ENCODE measurements around the gene IGF2BP2.

Gene IGF2BP2

DNA sequence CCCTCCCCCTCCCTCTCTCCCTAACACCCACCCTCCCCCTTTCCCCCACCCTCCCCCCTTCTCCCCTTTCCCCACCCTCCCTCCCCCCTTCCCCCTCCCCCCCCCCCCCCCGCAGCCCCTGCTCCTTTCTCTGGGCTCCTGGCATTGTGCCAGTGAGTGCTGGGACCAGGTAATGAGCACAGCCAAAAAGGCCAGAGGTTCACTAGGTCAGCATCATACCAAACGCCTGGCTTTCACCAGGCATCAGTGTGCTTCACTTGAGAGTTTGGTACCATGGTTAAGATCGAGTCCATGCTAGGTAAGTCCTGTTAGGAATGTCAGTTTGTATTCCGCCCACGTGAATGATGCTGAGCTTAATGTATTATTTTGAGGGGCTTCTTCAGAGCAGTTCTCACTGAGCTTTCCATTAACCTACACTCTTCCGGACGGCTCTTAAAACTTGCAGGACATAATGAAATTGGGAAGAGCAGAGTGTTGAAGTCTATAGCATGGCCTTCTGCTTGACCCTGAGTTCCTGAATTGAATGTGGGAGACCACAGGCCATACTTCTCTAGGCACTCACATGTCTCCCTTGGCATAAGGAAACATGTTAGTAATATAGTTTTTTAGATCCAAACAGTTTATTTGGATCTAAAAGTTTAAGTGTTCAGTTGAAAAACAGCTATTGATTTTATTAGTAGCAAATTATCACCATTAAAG, 193.2 kb downstream of the IGF2BP2 start:
- no peak overlapping the region for H3K4me3 Mint-ChIP-seq
- no peaks in the 10 kb centered on the region for H3K9me3 Mint-ChIP-seq
- DNase-seq (ENCODE audit: low spot score in 2 of 2) = no peak
- no peak overlapping the region for H3K27ac Mint-ChIP-seq
- ATAC-seq = no peak
- H3K36me3 Mint-ChIP-seq = peaks cover 44% of the 10 kb centered on the region
- H3K4me1 Mint-ChIP-seq = no peaks in the 10 kb centered on the region

DNA sequence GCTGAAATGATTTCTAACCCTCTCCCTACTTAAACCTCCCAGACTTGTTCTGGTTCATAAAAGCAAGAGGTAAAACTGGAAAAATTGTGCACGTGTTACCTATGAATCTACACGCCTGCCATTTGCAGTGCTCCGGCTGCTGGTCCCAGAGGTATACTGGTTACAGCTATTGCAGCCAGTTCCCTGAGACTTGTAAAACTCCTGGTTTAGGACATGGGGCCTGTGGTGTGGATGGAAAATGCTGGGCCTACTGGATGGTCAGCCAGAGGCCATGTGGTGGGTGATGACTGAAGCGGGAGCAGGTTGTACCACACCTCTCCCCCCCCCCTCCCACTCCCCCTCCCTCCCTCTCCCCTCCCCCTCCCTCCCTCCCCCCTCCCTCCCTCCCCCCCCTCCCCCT, 193.7 kb downstream of the IGF2BP2 start:
- ATAC-seq (no peak), DNase-seq (ENCODE audit: low spot score in 2 of 2) (no peak)
- Mint-ChIP-seq H3K4me3 (no peak overlapping the region), H3K9me3 (no peaks in the 10 kb centered on the region), H3K4me1 (no peaks in the 10 kb centered on the region), H3K36me3 (peaks cover 49% of the 10 kb centered on the region), H3K27ac (no peak overlapping the region)

DNA sequence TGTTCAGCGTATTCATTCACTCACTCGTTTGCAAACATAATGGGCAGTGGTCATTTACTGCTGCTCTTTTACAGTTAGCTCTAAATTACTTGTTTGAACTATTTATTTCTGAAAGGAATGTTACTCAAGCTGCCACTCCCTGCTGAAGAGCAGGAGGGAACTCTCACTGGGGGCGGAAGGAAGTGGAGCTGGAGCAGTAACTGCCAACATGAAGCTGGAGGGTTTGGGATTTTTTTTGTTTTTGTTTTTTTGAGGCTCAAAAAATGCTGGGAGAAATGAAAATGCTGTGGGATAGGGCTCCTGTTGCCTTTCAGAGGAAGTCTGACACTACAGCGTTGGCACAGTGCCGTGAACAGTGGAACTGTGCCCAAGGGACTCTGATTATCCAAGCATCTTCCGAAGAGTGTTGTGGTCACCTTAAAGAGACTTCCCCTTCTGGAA, 194.6 kb downstream of the IGF2BP2 start:
- Mint-ChIP-seq H3K27ac (peak overlapping the region; percentile 59), H3K4me3 (no peak overlapping the region), H3K9me3 (no peaks in the 10 kb centered on the region), H3K36me3 (peaks cover 58% of the 10 kb centered on the region), H3K4me1 (no peaks in the 10 kb centered on the region)
- ATAC-seq (no peak), DNase-seq (ENCODE audit: low spot score in 2 of 2) (no peak)

DNA sequence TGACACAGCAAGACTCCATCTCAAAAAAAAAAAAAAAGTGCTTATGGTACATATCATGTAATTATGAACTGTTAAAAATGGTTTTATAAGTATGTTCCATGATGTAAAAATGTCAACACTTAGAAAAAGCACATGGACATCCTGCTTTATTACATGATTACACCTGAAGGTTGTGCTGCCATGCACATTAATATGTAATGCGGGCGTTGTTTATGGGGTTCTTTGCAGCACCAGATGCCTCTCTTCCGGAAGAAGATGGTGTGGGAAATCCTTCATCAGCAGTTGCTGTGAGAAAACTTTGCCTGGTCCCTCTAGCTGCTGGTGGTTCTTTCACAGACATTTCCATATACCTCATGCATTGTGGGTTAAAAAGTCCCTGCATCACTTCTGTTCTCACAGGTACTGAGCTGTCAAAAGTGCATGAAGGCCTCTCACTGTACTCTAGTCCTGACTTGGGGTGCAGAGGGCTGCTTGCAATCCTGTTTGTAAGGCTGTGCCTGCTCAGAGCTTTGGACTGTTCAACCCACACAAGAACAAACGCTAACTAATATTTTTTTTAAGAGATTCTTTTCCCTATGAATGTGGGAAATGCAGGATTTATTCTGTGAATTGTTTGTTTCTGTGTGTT, 195.2 kb downstream of the IGF2BP2 start:
- peaks cover 64% of the 10 kb centered on the region for H3K36me3 Mint-ChIP-seq
- DNase-seq (ENCODE audit: low spot score in 2 of 2) (no peak), ATAC-seq (no peak)
- H3K9me3 Mint-ChIP-seq = no peaks in the 10 kb centered on the region
- no peak overlapping the region for H3K4me3 Mint-ChIP-seq
- H3K4me1 Mint-ChIP-seq = no peaks in the 10 kb centered on the region
- peak overlapping the region; percentile 59 for H3K27ac Mint-ChIP-seq

DNA sequence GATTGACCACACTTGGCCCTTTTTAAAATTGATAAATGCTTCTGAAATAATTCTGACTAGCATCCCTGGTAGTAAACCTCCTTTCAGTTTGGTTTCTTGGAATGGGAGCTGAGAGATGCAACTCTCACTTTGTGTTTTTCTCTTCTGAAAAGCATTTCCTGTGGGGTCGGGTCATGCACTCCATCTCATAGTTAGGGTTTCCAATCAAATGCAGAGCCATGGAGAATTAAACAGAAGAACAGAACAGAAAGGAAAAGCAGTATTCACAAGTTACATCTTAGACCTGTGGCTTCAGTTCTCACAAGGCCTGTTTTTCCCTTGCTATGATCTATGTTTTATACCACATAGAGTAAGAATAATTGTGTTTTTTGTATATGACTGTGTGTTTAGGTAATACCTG, 199.1 kb downstream of the IGF2BP2 start:
- no peak overlapping the region for H3K27ac Mint-ChIP-seq
- DNase-seq (ENCODE audit: low spot score in 2 of 2) (no peak), ATAC-seq (no peak)
- no peak overlapping the region for H3K4me3 Mint-ChIP-seq
- H3K4me1 Mint-ChIP-seq = no peaks in the 10 kb centered on the region
- H3K36me3 Mint-ChIP-seq = peaks cover 98% of the 10 kb centered on the region
- no peaks in the 10 kb centered on the region for H3K9me3 Mint-ChIP-seq

DNA sequence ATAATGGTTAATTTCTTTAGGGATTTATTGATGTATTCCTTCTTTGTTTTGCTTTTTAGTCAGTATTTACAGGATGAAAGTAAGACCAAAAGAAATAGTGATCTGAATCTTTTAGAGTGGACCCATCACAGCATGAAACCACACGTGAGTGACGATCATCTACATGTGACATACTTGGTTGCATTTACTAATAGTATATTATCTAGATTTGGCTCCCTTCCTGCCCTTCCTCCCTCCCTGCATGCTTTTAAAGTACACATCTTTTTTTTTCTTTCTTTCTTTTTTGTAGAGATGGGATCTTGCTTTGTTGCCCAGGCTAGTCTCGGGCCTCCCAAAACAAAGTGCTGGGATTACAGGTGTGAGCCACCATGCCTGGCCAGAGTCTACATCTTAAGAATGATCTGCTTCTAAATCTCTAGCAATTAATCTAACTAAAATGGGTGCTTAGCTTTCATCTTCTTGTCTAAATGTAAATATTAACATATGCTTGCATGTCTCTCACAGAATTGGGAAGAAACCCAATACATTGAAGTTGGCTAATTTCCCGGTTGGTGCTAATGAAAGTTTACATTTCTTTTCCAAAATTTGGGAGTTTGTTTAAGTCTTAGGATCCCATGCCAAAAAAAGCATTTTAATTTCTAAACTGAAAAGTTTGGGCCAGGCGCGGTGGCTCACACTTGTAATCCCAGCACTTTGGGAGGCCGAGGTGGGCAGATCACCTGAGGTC, 200.7 kb downstream of the IGF2BP2 start:
- Mint-ChIP-seq H3K27ac (no peak overlapping the region), H3K36me3 (peaks cover 100% of the 10 kb centered on the region)

DNA sequence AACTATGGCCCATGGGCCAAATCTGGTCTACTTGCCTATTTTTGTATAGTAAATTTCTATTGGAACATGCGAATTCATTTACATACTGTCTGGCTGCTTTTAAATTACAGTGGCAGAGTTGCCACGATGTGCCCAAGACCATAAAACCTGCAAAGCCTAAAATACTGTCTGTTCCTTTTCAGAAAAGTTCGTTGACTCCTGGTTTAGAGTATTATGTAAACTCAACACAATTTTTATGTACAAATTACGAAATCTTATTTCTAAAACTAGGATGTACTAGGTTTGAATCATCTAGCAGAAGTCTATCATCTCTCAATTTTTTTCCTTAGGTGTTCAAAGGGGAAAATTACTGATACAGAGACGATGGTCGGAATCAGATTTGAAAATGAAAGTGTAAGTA, 211.8 kb downstream of the IGF2BP2 start:
- peak overlapping the region; percentile 51 for H3K27ac Mint-ChIP-seq
- DNase-seq (ENCODE audit: low spot score in 2 of 2) = no peak
- peaks cover 99% of the 10 kb centered on the region for H3K36me3 Mint-ChIP-seq
- ATAC-seq = no peak
- no peaks in the 10 kb centered on the region for H3K9me3 Mint-ChIP-seq
- H3K4me1 Mint-ChIP-seq = no peaks in the 10 kb centered on the region
- no peak overlapping the region for H3K4me3 Mint-ChIP-seq

More for the DNA sequence above, 200.7 kb downstream of the IGF2BP2 start:
- Mint-ChIP-seq H3K4me1 (no peaks in the 10 kb centered on the region), H3K9me3 (no peaks in the 10 kb centered on the region), H3K4me3 (no peak overlapping the region)
- no peak for ATAC-seq
- DNase-seq (ENCODE audit: low spot score in 2 of 2) = no peak

DNA sequence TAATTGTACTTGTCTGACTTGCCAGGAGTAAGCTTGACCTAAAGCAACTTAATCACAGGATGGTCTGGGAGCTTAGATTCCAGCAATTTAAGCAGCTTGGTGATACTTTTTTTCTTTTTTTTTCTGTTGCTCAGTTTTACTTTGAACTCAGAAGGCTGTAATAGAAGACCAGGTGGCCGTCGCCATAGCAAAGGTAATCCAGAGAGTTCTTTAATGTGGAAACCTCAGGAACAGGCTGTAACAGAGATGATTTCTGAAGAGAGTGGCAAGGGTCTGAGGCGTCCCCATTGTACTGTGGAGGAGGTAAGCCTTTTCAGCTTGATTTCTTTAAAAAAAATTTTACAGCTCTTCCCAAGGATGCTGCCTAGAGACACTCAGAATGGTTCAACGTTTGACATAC, 218.6 kb downstream of the IGF2BP2 start:
- Mint-ChIP-seq H3K27ac (no peak overlapping the region), H3K36me3 (peaks cover 100% of the 10 kb centered on the region)

DNA sequence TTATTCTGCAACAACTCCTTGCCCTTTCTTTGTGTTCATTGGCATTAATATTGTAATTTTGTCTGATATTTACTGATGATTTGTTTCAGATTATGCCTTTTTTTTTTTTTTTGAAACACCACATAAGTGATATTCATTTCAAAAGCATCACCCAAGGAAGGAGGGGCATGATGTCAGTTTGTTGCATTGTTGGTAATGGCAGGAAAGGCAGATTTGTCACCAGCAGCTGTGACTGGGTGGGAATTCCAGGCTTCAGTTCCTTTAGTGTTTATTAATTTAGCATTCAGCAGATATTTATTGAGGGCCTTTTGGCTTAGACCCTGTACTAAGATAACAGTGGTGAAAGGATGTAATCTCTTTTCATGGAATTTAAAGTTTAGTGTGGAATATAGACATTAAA, 219.3 kb downstream of the IGF2BP2 start:
- ATAC-seq (no peak), DNase-seq (ENCODE audit: low spot score in 2 of 2) (no peak)
- no peaks in the 10 kb centered on the region for H3K9me3 Mint-ChIP-seq
- H3K4me3 Mint-ChIP-seq = no peak overlapping the region
- H3K36me3 Mint-ChIP-seq = peaks cover 100% of the 10 kb centered on the region
- H3K27ac Mint-ChIP-seq = no peak overlapping the region
- H3K4me1 Mint-ChIP-seq = peaks cover 6% of the 10 kb centered on the region

More for the DNA sequence above, 218.6 kb downstream of the IGF2BP2 start:
- Mint-ChIP-seq H3K4me3 (no peak overlapping the region), H3K4me1 (peaks cover 6% of the 10 kb centered on the region), H3K9me3 (no peaks in the 10 kb centered on the region)
- ATAC-seq (no peak), DNase-seq (ENCODE audit: low spot score in 2 of 2) (no peak)

DNA sequence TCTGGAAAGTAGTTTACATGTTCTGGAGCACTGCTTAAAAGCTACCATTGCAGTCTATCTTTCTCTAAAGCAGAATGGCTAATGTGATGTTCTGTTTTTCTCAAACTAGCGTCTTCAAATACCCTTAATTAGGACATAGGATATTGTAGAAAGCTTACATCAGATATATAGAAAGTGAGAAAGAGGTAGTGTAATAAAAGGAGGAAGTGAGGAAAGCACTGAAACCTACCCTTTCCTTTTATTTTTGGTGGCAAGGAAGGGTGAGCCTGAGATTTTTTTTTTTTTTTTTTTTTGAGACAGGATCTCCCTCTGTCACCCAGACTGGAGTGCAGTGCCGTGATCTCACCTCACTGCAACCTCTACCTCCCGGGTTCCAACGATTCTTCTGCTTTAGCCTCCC, 229.3 kb downstream of the IGF2BP2 start:
- ATAC-seq (no peak), DNase-seq (ENCODE audit: low spot score in 2 of 2) (no peak)
- no peaks in the 10 kb centered on the region for H3K9me3 Mint-ChIP-seq
- peaks cover 6% of the 10 kb centered on the region for H3K4me1 Mint-ChIP-seq
- peak overlapping the region; percentile 17 for H3K27ac Mint-ChIP-seq
- no peak overlapping the region for H3K4me3 Mint-ChIP-seq
- peaks cover 93% of the 10 kb centered on the region for H3K36me3 Mint-ChIP-seq

DNA sequence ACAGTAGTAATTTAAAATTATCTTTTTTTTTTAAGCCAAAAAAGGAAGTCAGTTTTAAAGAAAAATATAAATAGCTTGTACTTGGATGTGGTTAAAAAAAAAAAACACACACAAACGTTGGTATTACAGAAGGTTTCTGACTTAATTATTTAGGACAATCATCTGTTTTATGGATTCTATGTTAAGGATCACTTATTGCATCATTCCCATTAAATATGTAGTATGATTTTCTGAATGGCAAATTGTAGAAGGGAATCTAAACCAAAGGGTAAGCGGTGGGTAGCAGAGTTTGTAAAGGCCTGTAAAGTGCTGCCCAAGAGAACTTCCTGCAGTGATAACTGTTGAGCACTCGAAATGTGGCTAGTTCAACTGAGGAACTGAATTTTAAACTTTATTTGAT, 230.8 kb downstream of the IGF2BP2 start:
- Mint-ChIP-seq H3K9me3 (no peaks in the 10 kb centered on the region), H3K27ac (no peak overlapping the region), H3K36me3 (peaks cover 91% of the 10 kb centered on the region), H3K4me3 (no peak overlapping the region), H3K4me1 (peaks cover 9% of the 10 kb centered on the region)
- DNase-seq (ENCODE audit: low spot score in 2 of 2) (no peak), ATAC-seq (no peak)

All from stimulated activated effector memory CD8-positive, alpha-beta T cell treated with anti-CD3 and anti-CD28 coated beads, Interleukin-12 subunit alpha, Interleukin-12 subunit beta, amount 100 ng/mL, for 72 hours (primary cell).